ENCODE results near the gene RBM11.
"Not testable (repeated sequence)": the region's sequence is repeated elsewhere in the genome, so short reads cannot be mapped to it uniquely, and the experiment has no call there.

Gene RBM11, protein sequence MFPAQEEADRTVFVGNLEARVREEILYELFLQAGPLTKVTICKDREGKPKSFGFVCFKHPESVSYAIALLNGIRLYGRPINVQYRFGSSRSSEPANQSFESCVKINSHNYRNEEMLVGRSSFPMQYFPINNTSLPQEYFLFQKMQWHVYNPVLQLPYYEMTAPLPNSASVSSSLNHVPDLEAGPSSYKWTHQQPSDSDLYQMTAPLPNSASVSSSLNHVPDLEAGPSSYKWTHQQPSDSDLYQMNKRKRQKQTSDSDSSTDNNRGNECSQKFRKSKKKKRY

DNA sequence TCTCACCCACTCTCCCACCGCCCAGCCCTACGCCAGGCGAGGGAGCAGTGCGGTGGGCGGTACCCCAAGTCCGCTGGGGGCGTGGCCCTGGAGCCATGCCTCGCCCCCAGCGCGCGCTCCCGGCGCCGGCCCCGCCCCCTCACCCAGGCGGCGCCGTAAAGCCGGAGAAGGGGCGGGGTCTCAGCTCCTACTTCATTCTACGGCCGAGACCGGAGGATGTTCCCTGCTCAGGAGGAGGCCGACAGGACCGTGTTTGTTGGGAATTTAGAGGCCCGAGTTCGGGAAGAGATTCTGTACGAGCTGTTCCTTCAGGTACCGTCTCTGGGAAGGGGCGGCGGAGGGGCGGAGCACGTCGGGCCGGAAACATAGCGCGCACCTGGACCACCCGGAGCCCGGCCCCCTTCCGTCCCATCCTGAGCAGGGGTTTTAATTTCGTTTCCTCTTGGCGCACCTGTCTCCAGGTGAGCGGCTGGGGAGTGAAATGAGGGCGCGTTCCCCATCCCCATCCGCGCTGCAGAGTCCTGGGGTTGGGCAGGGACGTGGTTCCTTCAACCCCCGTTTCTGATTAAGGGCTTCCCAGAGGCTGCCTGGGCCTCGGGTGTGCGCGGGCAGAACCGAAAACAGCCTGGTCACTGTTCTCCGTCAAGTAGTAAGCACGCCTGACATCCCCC, at the start of gene RBM11:
Gene RBM11 (plus strand): TSS at position 187 of the 671 bp plus-strand sequence. CDS start 30 bp downstream, at position 217.
- peaks cover 17% of the 10 kb centered on the region for H3K27me3 ChIP-seq (ENCODE audit: insufficient read depth, insufficient read length)
- H3K9ac ChIP-seq (ENCODE audit: insufficient read length, low read depth), result peak within 1 kb of the TSS; percentile 71
- H3K4me1 ChIP-seq (ENCODE audit: insufficient read depth, insufficient read length), result no peaks in the 10 kb centered on the region

DNA sequence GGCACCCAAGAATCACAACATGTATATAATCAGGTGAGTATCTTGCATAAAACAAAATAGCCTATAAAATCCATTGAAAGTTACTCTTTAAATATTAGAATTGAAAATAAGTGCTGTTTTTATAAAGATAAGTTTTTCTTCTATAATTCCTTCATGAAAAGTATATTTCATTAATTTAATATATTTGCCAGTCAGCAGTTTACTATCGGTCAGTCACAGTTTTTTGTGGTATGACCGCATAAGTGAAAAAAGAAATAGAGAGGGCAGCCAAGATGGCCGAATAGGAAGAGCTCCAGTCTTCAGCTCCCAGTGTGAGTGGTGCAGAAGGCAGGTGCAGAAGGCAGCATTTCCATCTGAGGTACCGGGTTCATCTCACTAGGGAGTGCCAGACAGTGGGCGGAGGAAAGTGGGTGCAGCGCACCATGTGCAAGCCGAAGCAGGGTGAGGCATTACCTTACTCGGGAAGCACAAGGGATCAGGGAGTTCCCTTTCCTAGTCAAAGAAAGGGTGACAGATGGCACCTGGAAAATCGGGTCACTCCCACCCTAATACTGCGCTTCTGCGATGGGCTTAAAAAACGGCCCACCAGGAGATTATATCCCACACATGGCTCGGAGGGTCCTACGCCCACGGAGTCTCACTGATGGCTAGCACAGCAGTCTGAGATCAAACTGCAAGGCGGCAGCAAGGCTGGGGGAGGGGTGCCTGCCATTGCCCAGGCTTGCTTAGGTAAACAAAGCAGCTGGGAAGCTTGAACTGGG, 49.3 kb upstream of the RBM11 start:
- H3K27me3 ChIP-seq (ENCODE audit: insufficient read depth, insufficient read length); H3K4me3 ChIP-seq (ENCODE audit: insufficient read length, low read depth); H3K9ac ChIP-seq (ENCODE audit: insufficient read length, low read depth); H3K36me3 ChIP-seq (ENCODE audit: insufficient read depth, insufficient read length, low read length); H3K4me1 ChIP-seq (ENCODE audit: insufficient read depth, insufficient read length); DNase-seq (ENCODE audit: low read depth, low spot score): not testable (repeated sequence)
- peaks cover 12% of the 10 kb centered on the region for H3K9me3 ChIP-seq (ENCODE audit: insufficient read depth, low read length)

More for the DNA sequence above, at the start of gene RBM11:
- no peaks in the 10 kb centered on the region for H3K9me3 ChIP-seq (ENCODE audit: insufficient read depth, low read length)
- H3K36me3 ChIP-seq (ENCODE audit: insufficient read depth, insufficient read length, low read length), result no peaks in the 10 kb centered on the region
- peak; percentile 87 for DNase-seq (ENCODE audit: low read depth, low spot score)
- H3K4me3 ChIP-seq (ENCODE audit: insufficient read length, low read depth), result peak within 1 kb of the TSS; percentile 84
- no peak for TF ChIP-seq YY1 (IDR thresholded peaks at IDR 0.05; ENCODE audit: insufficient read depth, insufficient read length)
- TF ChIP-seq ZNF274 (IDR thresholded peaks at IDR 0.05; ENCODE audit: low read depth, low read length), result no peak
- no peak for TF ChIP-seq SUZ12 (IDR thresholded peaks at IDR 0.05; ENCODE audit: extremely low read depth, insufficient read depth, insufficient read length)

DNA sequence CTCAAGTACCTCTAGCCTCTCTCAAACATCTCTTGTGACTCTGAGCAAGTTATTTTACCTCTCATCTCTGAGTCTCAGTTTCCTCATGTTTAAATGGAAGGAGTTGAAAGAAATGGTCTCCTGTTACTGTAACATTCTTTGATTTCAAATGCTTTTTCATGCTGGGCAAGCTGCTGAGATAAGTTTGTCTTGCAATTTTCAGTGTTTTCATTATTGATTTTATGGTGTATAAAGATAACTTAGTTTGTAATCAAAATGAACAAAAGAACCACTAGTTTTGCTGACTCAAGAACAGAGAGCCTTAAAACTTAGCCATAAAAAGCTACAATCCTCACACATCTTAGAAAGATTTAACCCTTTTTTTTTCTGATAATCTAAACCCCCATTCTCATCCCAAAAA, 9.7 kb upstream of the RBM11 start:
- H3K9ac ChIP-seq (ENCODE audit: insufficient read length, low read depth), result no peak overlapping the region
- no peak for DNase-seq (ENCODE audit: low read depth, low spot score)
- no peaks in the 10 kb centered on the region for H3K36me3 ChIP-seq (ENCODE audit: insufficient read depth, insufficient read length, low read length)
- H3K9me3 ChIP-seq (ENCODE audit: insufficient read depth, low read length), result no peaks in the 10 kb centered on the region
- H3K4me1 ChIP-seq (ENCODE audit: insufficient read depth, insufficient read length), result no peaks in the 10 kb centered on the region
- no peak for TF ChIP-seq YY1 (IDR thresholded peaks at IDR 0.05; ENCODE audit: insufficient read depth, insufficient read length)
- no peak for TF ChIP-seq SUZ12 (IDR thresholded peaks at IDR 0.05; ENCODE audit: extremely low read depth, insufficient read depth, insufficient read length)
- TF ChIP-seq ZNF274 (IDR thresholded peaks at IDR 0.05; ENCODE audit: low read depth, low read length), result no peak
- no peak overlapping the region for H3K4me3 ChIP-seq (ENCODE audit: insufficient read length, low read depth)
- H3K27me3 ChIP-seq (ENCODE audit: insufficient read depth, insufficient read length), result no peaks in the 10 kb centered on the region

DNA sequence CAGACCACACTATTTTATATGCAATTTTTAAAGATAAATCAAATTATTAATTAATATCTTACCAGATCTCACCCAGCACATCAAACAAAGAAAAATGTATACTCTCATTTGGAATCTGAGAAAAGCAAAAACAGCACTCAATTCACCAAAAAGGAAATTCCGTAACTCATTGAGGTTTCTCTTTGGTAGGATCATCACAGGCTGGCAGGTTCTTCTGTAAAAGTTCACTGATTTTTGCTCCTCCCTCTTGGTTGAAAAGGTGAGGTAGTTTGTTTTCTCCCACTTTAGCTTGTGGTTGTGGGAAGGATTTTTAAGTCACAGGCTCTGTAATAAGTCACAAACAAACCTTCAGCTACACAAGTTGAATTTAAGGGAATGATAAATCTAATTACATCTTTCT, 5.2 kb upstream of the RBM11 start, which contains the start of gene LIPI:
Gene LIPI (minus strand): TSS at position 218 of the 400 bp plus-strand sequence. CDS start 110 bp downstream, at position 108.
- Histone ChIP-seq H3K9ac (ENCODE audit: insufficient read length, low read depth) (no peak within 1 kb of the TSS), H3K4me3 (ENCODE audit: insufficient read length, low read depth) (no peak within 1 kb of the TSS), H3K36me3 (ENCODE audit: insufficient read depth, insufficient read length, low read length) (no peaks in the 10 kb centered on the region), H3K9me3 (ENCODE audit: insufficient read depth, low read length) (no peaks in the 10 kb centered on the region), H3K4me1 (ENCODE audit: insufficient read depth, insufficient read length) (no peaks in the 10 kb centered on the region), H3K27me3 (ENCODE audit: insufficient read depth, insufficient read length) (no peaks in the 10 kb centered on the region)
- DNase-seq (ENCODE audit: low read depth, low spot score), result no peak
- TF ChIP-seq SUZ12 (IDR thresholded peaks at IDR 0.05; ENCODE audit: extremely low read depth, insufficient read depth, insufficient read length) (no peak), ZNF274 (IDR thresholded peaks at IDR 0.05; ENCODE audit: low read depth, low read length) (no peak), YY1 (IDR thresholded peaks at IDR 0.05; ENCODE audit: insufficient read depth, insufficient read length) (no peak)

DNA sequence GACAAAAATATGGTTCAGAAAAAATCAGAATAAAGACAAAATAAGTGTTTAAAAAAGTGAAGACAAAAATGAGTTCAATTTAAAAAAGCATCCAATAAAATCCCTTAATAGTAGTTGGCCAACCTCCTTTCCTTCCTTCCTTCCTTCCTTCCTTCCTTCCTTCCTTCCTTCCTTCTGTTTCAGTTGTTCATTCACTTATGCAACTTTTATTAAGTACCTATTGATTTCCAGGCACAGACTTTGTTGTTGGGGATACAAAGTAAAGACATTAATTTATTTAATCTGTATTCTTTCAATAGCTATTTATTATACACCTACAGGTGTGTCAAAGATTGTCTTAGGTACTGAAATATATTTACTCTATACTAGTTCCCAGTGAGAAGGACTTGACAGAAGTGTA, 2.8 kb upstream of the RBM11 start:
- TF ChIP-seq YY1 (IDR thresholded peaks at IDR 0.05; ENCODE audit: insufficient read depth, insufficient read length), result no peak
- Histone ChIP-seq H3K4me1 (ENCODE audit: insufficient read depth, insufficient read length) (no peaks in the 10 kb centered on the region), H3K36me3 (ENCODE audit: insufficient read depth, insufficient read length, low read length) (no peaks in the 10 kb centered on the region), H3K9me3 (ENCODE audit: insufficient read depth, low read length) (no peaks in the 10 kb centered on the region), H3K9ac (ENCODE audit: insufficient read length, low read depth) (no peak overlapping the region), H3K4me3 (ENCODE audit: insufficient read length, low read depth) (no peak overlapping the region), H3K27me3 (ENCODE audit: insufficient read depth, insufficient read length) (peaks cover 17% of the 10 kb centered on the region)
- DNase-seq (ENCODE audit: low read depth, low spot score), result no peak

DNA sequence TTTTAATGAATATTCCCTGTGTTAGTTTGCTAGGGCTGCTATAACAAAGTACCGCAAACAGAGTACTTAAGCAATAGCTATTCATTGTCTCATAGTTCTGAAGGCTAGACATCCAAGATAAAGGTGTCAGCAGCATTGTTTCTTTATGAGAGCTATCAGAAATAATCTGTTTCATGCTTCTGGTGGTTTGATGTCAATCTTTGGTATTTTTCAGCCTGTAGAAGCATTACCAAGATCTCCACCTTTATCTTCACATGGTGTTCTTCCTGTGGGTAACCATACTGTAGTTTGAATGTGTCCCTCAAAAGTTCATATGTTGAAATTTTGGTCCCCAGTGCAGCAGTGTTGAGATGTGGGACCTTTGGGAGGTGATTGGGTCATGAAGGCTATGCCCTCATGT, 7.4 kb downstream of the RBM11 start:
- Histone ChIP-seq H3K4me3 (ENCODE audit: insufficient read length, low read depth) (no peak overlapping the region), H3K27me3 (ENCODE audit: insufficient read depth, insufficient read length) (no peaks in the 10 kb centered on the region), H3K9me3 (ENCODE audit: insufficient read depth, low read length) (peaks cover 4% of the 10 kb centered on the region; the same call in 1 of the 2 replicates), H3K36me3 (ENCODE audit: insufficient read depth, insufficient read length, low read length) (no peaks in the 10 kb centered on the region), H3K4me1 (ENCODE audit: insufficient read depth, insufficient read length) (no peaks in the 10 kb centered on the region), H3K9ac (ENCODE audit: insufficient read length, low read depth) (no peak overlapping the region)
- no peak for TF ChIP-seq YY1 (IDR thresholded peaks at IDR 0.05; ENCODE audit: insufficient read depth, insufficient read length)
- no peak for TF ChIP-seq SUZ12 (IDR thresholded peaks at IDR 0.05; ENCODE audit: extremely low read depth, insufficient read depth, insufficient read length)
- TF ChIP-seq ZNF274 (IDR thresholded peaks at IDR 0.05; ENCODE audit: low read depth, low read length), result no peak
- no peak for DNase-seq (ENCODE audit: low read depth, low spot score)

DNA sequence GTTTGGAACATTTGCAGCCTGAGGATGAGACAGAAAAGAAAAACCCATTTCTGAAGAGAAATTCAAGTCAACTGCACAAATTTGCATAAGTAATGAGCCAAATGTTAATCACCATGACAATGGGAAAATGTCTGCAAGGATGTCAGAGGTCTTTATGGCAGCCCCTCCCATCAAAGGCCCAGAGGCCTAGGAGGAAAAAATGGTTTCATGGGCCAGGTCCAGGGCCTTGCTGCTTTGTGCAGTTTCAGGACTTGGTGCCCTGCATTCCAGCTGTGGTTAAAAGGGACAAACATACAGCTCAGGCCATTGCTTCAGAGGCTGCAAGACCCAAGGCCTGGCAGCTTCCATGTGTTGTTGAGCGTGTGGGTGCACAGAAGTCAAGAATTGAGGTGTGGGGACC, 13.4 kb downstream of the RBM11 start:
- H3K4me1 ChIP-seq (ENCODE audit: insufficient read depth, insufficient read length), result no peaks in the 10 kb centered on the region
- TF ChIP-seq ZNF274 (IDR thresholded peaks at IDR 0.05; ENCODE audit: low read depth, low read length), result no peak
- TF ChIP-seq YY1 (IDR thresholded peaks at IDR 0.05; ENCODE audit: insufficient read depth, insufficient read length), result no peak
- TF ChIP-seq SUZ12 (IDR thresholded peaks at IDR 0.05; ENCODE audit: extremely low read depth, insufficient read depth, insufficient read length), result no peak
- DNase-seq (ENCODE audit: low read depth, low spot score), result no peak
- H3K4me3 ChIP-seq (ENCODE audit: insufficient read length, low read depth), result no peak overlapping the region
- H3K36me3 ChIP-seq (ENCODE audit: insufficient read depth, insufficient read length, low read length), result no peaks in the 10 kb centered on the region
- H3K27me3 ChIP-seq (ENCODE audit: insufficient read depth, insufficient read length), result no peaks in the 10 kb centered on the region
- peaks cover 34% of the 10 kb centered on the region for H3K9me3 ChIP-seq (ENCODE audit: insufficient read depth, low read length)
- H3K9ac ChIP-seq (ENCODE audit: insufficient read length, low read depth), result no peak overlapping the region

Measured in NT2/D1 (cell line).